Cardiac muscle cell (in vitro differentiated cells and primary cell): ENCODE measurements around the gene B4GALT5. TPM values are rescaled to one million over a fixed set of nuclear protein-coding genes. Genes with fewer than 3 reads are reported as not detected.
"Not testable (repeated sequence)": the region's sequence is repeated elsewhere in the genome, so short reads cannot be mapped to it uniquely, and the experiment has no call there.

Experiments
- DNase-seq, 2 donors: peaks; one replicate each; pipeline versions ENCODE4 v3.0.0 to v3.0.0-alpha.2; 2010 to 2017; ENCODE audit warnings: low read depth in 1 of 2, low spot score in 1 of 2
- H3K27ac ChIP-seq: fragments of 200-600 bp; sonication (generic); 2 replicates; pipeline ENCODE4 v1.5.1; 2016
- H3K27me3 ChIP-seq: fragments of 200-600 bp; sonication (generic); 2 replicates; pipeline ENCODE4 v1.6.0; 2016; ENCODE audit warnings: control low read depth
- H3K36me3 ChIP-seq: fragments of 200-600 bp; sonication (generic); 2 replicates; pipeline ENCODE4 v1.5.1; 2016; ENCODE audit warnings: control low read depth
- H3K4me1 ChIP-seq: fragments of 200-600 bp; sonication (generic); 2 replicates; pipeline ENCODE4 v1.8.1; 2017; ENCODE audit warnings: low read depth, mild to moderate bottlenecking, mixed run types
- H3K4me3 ChIP-seq: fragments of 200-600 bp; sonication (generic); 2 replicates; pipeline ENCODE4 v1.5.1; 2016; ENCODE audit warnings: mild to moderate bottlenecking
- H3K9me3 ChIP-seq: fragments of 200-600 bp; sonication (generic); 2 replicates; pipeline ENCODE4 v1.5.1; 2017; ENCODE audit warnings: low read depth, mild to moderate bottlenecking, control low read depth
- CTCF ChIP-seq: IDR thresholded peaks from 2 replicates; pipeline ENCODE4 v1.5.1; 2012; ENCODE audit warnings: low read depth, mild to moderate bottlenecking, low read length
- polyA plus RNA-seq: library from polyadenylated mRNA; unstranded; fragments of >200 nt; fragmentation: Nextera tagmentation; extraction: Ambion mirVana; gene quantifications from 2 replicates; pipeline ENCODE4 v1.2.1, GENCODE V29; 2016
- total RNA-seq: library from RNA; depleted of rRNA; stranded (reverse); fragments of >200 nt; gene quantifications from 2 replicates; pipeline ENCODE4 v1.2.3, GENCODE V29; 2016

The B4GALT5 gene
- total and polyA plus RNA-seq, 2 experiments from 2014 or later: 11.5 to 26.5 TPM

- no peak for DNase-seq
- H3K27me3 ChIP-seq: no peaks in the 10 kb centered on the region
- H3K4me3 ChIP-seq: no peak overlapping the region
- no peaks in the 10 kb centered on the region for H3K36me3 ChIP-seq
- H3K9me3 ChIP-seq: no peaks in the 10 kb centered on the region
- H3K27ac ChIP-seq: no peak overlapping the region
- no peaks in the 10 kb centered on the region for H3K4me1 ChIP-seq
- TF ChIP-seq CTCF: no peak
Measured at GRCh38 chr20:49624317-49624716, 89.4 kb downstream of the B4GALT5 start.

- no peak for DNase-seq
- H3K4me1 ChIP-seq: no peaks in the 10 kb centered on the region
- H3K36me3 ChIP-seq: no peaks in the 10 kb centered on the region
- no peaks in the 10 kb centered on the region for H3K27me3 ChIP-seq
- no peak overlapping the region for H3K27ac ChIP-seq
- H3K4me3 ChIP-seq: no peak overlapping the region
- H3K9me3 ChIP-seq: no peaks in the 10 kb centered on the region
- TF ChIP-seq CTCF: no peak
Measured at GRCh38 chr20:49622243-49622642, 91.4 kb downstream of the B4GALT5 start.

GRCh38 chr20:49620364-49621240 is 93.1 kb downstream of the B4GALT5 start:
- Histone ChIP-seq H3K4me1 (no peaks in the 10 kb centered on the region), H3K36me3 (no peaks in the 10 kb centered on the region), H3K4me3 (no peak overlapping the region), H3K27me3 (no peaks in the 10 kb centered on the region), H3K27ac (no peak overlapping the region), H3K9me3 (no peaks in the 10 kb centered on the region)
- no peak for TF ChIP-seq CTCF
- no peak for DNase-seq

GRCh38 chr20:49619113-49620048 is 94.3 kb downstream of the B4GALT5 start:
- Histone ChIP-seq H3K9me3 (no peaks in the 10 kb centered on the region), H3K27ac (no peak overlapping the region), H3K36me3 (no peaks in the 10 kb centered on the region), H3K4me3 (no peak overlapping the region), H3K4me1 (no peaks in the 10 kb centered on the region), H3K27me3 (no peaks in the 10 kb centered on the region)
- TF ChIP-seq CTCF: no peak
- DNase-seq: no peak

GRCh38 chr20:49618289-49618688 is 95.4 kb downstream of the B4GALT5 start:
- Histone ChIP-seq H3K4me1 (no peaks in the 10 kb centered on the region), H3K9me3 (no peaks in the 10 kb centered on the region), H3K27me3 (no peaks in the 10 kb centered on the region), H3K27ac (no peak overlapping the region), H3K36me3 (no peaks in the 10 kb centered on the region), H3K4me3 (no peak overlapping the region)
- TF ChIP-seq CTCF: no peak
- DNase-seq: no peak

- H3K36me3 ChIP-seq, H3K9me3 ChIP-seq, DNase-seq, H3K27ac ChIP-seq, H3K27me3 ChIP-seq, H3K4me1 ChIP-seq, H3K4me3 ChIP-seq: not testable (repeated sequence)
Measured at GRCh38 chr20:49617394-49617793, 96.3 kb downstream of the B4GALT5 start.
